Measurements from ENCODE around the gene C1QTNF12.

- TF ChIP-seq, protein P1, sequence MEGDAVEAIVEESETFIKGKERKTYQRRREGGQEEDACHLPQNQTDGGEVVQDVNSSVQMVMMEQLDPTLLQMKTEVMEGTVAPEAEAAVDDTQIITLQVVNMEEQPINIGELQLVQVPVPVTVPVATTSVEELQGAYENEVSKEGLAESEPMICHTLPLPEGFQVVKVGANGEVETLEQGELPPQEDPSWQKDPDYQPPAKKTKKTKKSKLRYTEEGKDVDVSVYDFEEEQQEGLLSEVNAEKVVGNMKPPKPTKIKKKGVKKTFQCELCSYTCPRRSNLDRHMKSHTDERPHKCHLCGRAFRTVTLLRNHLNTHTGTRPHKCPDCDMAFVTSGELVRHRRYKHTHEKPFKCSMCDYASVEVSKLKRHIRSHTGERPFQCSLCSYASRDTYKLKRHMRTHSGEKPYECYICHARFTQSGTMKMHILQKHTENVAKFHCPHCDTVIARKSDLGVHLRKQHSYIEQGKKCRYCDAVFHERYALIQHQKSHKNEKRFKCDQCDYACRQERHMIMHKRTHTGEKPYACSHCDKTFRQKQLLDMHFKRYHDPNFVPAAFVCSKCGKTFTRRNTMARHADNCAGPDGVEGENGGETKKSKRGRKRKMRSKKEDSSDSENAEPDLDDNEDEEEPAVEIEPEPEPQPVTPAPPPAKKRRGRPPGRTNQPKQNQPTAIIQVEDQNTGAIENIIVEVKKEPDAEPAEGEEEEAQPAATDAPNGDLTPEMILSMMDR (IDR thresholded peaks at IDR 0.05) = no peak
- no peak for TF ChIP-seq POLR2A (IDR thresholded peaks at IDR 0.05)
Measured at GRCh38 chr1:1243266-1243660, 3.3 kb downstream of the C1QTNF12 start.

All from Peyer's patch (tissue), 4 donors.